GM23338 (cell line): ENCODE data around the gene RNF152. TPM values are rescaled to one million over a fixed set of nuclear protein-coding genes. Genes with fewer than 3 reads are reported as not detected.

Experiments
- ATAC-seq: fragments of 200-7000 bp; cut with Tn5 transposase; 3 replicates; pipeline ENCODE4 v1.9.1; 2020
- DNase-seq: peaks from one replicate; pipeline ENCODE4 v3.0.0-alpha.2; 2015; ENCODE audit warnings: low spot score
- H2AFZ ChIP-seq: fragments of 200-600 bp; sonication (generic); 2 replicates; pipeline ENCODE4 v1.8.0; 2016; ENCODE audit warnings: antibody characterized with exemption, mild to moderate bottlenecking, moderate library complexity
- H3F3A ChIP-seq: fragments of 200-600 bp; sonication (generic); replicated peaks from 2 replicates; pipeline ENCODE4 v1.8.0; 2017; ENCODE audit warnings: antibody characterized with exemption, mixed run types, low read depth
- H3K27ac ChIP-seq: fragments of 200-600 bp; sonication (generic); 2 replicates; pipeline ENCODE4 v1.6.1; 2016; ENCODE audit warnings: low read depth
- H3K27me3 ChIP-seq: fragments of 200-600 bp; sonication (generic); 2 replicates; pipeline ENCODE4 v1.8.0; 2016; ENCODE audit warnings: mild to moderate bottlenecking, mixed run types, moderate library complexity; ENCODE audit not compliant: insufficient read depth
- H3K36me3 ChIP-seq: fragments of 200-600 bp; sonication (generic); 2 replicates; pipeline ENCODE4 v1.8.0; 2016; ENCODE audit warnings: mild to moderate bottlenecking; ENCODE audit not compliant: insufficient read depth
- H3K4me1 ChIP-seq: fragments of 200-600 bp; sonication (generic); 2 replicates; pipeline ENCODE4 v1.8.0; 2016; ENCODE audit warnings: mild to moderate bottlenecking, moderate library complexity; ENCODE audit not compliant: insufficient read depth
- H3K4me2 ChIP-seq: fragments of 200-600 bp; sonication (generic); 2 replicates; pipeline ENCODE4 v1.7.1; 2017; ENCODE audit warnings: mixed run types
- H3K4me3 ChIP-seq: fragments of 200-600 bp; sonication (generic); 2 replicates; pipeline ENCODE4 v1.6.1; 2016; ENCODE audit warnings: mixed run types
- H3K79me2 ChIP-seq: fragments of 200-600 bp; sonication (generic); replicated peaks from 2 replicates; pipeline ENCODE4 v1.8.0; 2017; ENCODE audit warnings: mild to moderate bottlenecking; ENCODE audit not compliant: insufficient read depth
- H3K9me2 ChIP-seq: fragments of 200-600 bp; sonication (generic); 2 replicates; pipeline ENCODE4 v1.8.0; 2017; ENCODE audit not compliant: insufficient read depth
- H4K20me1 ChIP-seq: fragments of 200-600 bp; sonication (generic); replicated peaks from 2 replicates; pipeline ENCODE4 v1.8.0; 2017; ENCODE audit warnings: mild to moderate bottlenecking; ENCODE audit not compliant: insufficient read depth
- H3K27ac Mint-ChIP-seq: 2 replicates; pipeline ENCODE4 v1.8.0; 2020; ENCODE audit warnings: inconsistent platforms, mild to moderate bottlenecking, moderate library complexity, mixed read lengths
- H3K27me3 Mint-ChIP-seq: 3 replicates; pipeline ENCODE4 v1.8.0; 2022; ENCODE audit warnings: low read depth, mild to moderate bottlenecking, moderate library complexity, mixed read lengths, inconsistent platforms; ENCODE audit not compliant: insufficient read depth, poor library complexity
- H3K36me3 Mint-ChIP-seq: 3 replicates; pipeline ENCODE4 v1.8.0; 2021; ENCODE audit warnings: low read depth, mild to moderate bottlenecking, inconsistent platforms, moderate library complexity, mixed read lengths
- H3K4me1 Mint-ChIP-seq: 3 replicates; pipeline ENCODE4 v1.8.0; 2020; ENCODE audit warnings: mild to moderate bottlenecking, inconsistent platforms, mixed read lengths
- H3K4me3 Mint-ChIP-seq: 3 replicates; pipeline ENCODE4 v1.8.0; 2021; ENCODE audit warnings: moderate library complexity, mild to moderate bottlenecking, inconsistent platforms, mixed read lengths
- H3K9me3 Mint-ChIP-seq: 3 replicates; pipeline ENCODE4 v1.8.0; 2020; ENCODE audit warnings: moderate library complexity, mild to moderate bottlenecking, inconsistent platforms, mixed read lengths
- CREB1 ChIP-seq: fragments of 250-450 bp; sonication (Bioruptor Pico); IDR thresholded peaks from 2 replicates; pipeline ENCODE4 v1.5.0; 2020; ENCODE audit warnings: low read depth, mild to moderate bottlenecking, moderate library complexity
- EZH2 ChIP-seq: fragments of 200-600 bp; sonication (generic); IDR thresholded peaks from one replicate; pipeline ENCODE4 v1.8.0; 2017; ENCODE audit warnings: antibody characterized with exemption, mild to moderate bottlenecking, low read depth; ENCODE audit not compliant: unreplicated experiment
- EZH2phosphoT487 ChIP-seq: fragments of 200-600 bp; sonication (generic); IDR thresholded peaks from one replicate; pipeline ENCODE4 v1.8.1; 2018; ENCODE audit warnings: antibody characterized with exemption; ENCODE audit not compliant: unreplicated experiment
- ZNF331 ChIP-seq: fragments of 250-450 bp; sonication (Bioruptor Pico); IDR thresholded peaks from 2 replicates; pipeline ENCODE4 v1.5.0; 2020; ENCODE audit warnings: low read depth, mild to moderate bottlenecking, moderate library complexity
- polyA plus RNA-seq: library from polyadenylated mRNA; unstranded; fragments of >200 nt; fragmentation: Nextera tagmentation; extraction: Ambion mirVana; gene quantifications from 2 replicates; pipeline ENCODE4 v1.2.1, GENCODE V29; 2016
- total RNA-seq: library from RNA; depleted of rRNA; stranded (reverse); fragments of >200 nt; shearing (Covaris generic); gene quantifications from 2 replicates; pipeline ENCODE4 v1.2.3, GENCODE V29; 2014
- TF ChIP-seq, protein P1 (sequence below): IDR thresholded peaks from 2 replicates; pipeline ENCODE4 v1.6.1; 2016; ENCODE audit warnings: antibody characterized with exemption
- TF ChIP-seq, protein P2 (sequence below): IDR thresholded peaks from one replicate; pipeline ENCODE4 v1.6.1; 2018; ENCODE audit warnings: antibody characterized with exemption; ENCODE audit not compliant: unreplicated experiment
- TF ChIP-seq, protein P3 (sequence below): fragments of 250-450 bp; sonication (Bioruptor Pico); IDR thresholded peaks from 2 replicates; pipeline ENCODE4 v1.5.0; 2020; ENCODE audit warnings: mild to moderate bottlenecking, moderate library complexity

The RNF152 gene
- total and polyA plus RNA-seq, 2 experiments from 2014 or later = 1.2 to 2.9 TPM

DNA sequence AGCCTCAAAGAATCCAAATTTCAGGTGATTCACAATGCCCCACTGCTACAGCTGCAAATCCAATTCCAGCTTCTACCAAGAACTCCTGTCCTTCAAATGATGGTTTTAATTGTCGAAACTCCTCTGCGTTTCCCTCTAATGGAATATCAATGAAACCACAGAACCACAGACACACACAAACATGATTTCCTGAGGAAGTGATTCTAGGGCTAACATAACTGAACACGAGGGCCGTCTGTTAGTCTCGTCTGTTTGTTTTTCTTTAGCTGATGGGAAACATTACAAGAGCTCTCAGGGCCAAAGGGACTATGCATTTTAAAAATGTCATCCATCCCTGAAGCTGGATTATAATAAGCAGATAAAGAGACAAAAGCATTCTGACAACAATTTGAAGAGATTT is 59.4 kb downstream of the RNF152 start (continued):
- TF ChIP-seq CREB1 (CRISPR knock-in tag) (no peak), EZH2phosphoT487 (no peak), ZNF331 (no peak)
- TF ChIP-seq, protein P1, sequence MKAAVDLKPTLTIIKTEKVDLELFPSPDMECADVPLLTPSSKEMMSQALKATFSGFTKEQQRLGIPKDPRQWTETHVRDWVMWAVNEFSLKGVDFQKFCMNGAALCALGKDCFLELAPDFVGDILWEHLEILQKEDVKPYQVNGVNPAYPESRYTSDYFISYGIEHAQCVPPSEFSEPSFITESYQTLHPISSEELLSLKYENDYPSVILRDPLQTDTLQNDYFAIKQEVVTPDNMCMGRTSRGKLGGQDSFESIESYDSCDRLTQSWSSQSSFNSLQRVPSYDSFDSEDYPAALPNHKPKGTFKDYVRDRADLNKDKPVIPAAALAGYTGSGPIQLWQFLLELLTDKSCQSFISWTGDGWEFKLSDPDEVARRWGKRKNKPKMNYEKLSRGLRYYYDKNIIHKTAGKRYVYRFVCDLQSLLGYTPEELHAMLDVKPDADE = no peak

DNA sequence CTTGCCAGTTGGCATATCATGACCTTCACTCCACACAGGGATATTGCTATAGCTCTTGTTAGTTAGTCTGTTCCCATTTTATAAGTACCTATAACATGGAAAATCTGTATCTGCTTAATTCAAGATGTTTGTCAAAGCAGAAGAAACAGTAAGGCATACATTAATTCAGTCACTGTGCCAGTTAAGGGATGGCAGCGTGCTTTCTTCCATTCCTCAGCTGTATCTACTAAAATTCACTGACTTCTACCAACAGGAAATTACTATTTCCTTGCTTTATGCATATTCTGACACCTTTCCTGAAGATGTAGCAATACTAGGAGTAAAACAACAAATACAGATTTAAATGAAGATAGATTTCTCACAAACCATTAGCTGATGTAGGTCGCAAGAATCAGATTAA is 59.9 kb downstream of the RNF152 start:
- Histone ChIP-seq H3F3A (no peaks in the 10 kb centered on the region), H3K27ac (no peak overlapping the region), H3K4me1 (no peaks in the 10 kb centered on the region), H3K9me2 (0 out of 2 replicates have a peak, but pooled peaks cover 5% of the 10 kb centered on the region), H3K36me3 (no peaks in the 10 kb centered on the region), H3K4me2 (no peak overlapping the region), H3K4me3 (no peak overlapping the region), H2AFZ (no peak overlapping the region), H4K20me1 (no peaks in the 10 kb centered on the region), H3K27me3 (no peaks in the 10 kb centered on the region), H3K79me2 (no peaks in the 10 kb centered on the region)
- TF ChIP-seq, protein P2, sequence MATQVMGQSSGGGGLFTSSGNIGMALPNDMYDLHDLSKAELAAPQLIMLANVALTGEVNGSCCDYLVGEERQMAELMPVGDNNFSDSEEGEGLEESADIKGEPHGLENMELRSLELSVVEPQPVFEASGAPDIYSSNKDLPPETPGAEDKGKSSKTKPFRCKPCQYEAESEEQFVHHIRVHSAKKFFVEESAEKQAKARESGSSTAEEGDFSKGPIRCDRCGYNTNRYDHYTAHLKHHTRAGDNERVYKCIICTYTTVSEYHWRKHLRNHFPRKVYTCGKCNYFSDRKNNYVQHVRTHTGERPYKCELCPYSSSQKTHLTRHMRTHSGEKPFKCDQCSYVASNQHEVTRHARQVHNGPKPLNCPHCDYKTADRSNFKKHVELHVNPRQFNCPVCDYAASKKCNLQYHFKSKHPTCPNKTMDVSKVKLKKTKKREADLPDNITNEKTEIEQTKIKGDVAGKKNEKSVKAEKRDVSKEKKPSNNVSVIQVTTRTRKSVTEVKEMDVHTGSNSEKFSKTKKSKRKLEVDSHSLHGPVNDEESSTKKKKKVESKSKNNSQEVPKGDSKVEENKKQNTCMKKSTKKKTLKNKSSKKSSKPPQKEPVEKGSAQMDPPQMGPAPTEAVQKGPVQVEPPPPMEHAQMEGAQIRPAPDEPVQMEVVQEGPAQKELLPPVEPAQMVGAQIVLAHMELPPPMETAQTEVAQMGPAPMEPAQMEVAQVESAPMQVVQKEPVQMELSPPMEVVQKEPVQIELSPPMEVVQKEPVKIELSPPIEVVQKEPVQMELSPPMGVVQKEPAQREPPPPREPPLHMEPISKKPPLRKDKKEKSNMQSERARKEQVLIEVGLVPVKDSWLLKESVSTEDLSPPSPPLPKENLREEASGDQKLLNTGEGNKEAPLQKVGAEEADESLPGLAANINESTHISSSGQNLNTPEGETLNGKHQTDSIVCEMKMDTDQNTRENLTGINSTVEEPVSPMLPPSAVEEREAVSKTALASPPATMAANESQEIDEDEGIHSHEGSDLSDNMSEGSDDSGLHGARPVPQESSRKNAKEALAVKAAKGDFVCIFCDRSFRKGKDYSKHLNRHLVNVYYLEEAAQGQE = no peak
- Mint-ChIP-seq H3K4me3 (no peak overlapping the region), H3K27me3 (peaks cover 2% of the 10 kb centered on the region), H3K27ac (no peak overlapping the region), H3K36me3 (no peaks in the 10 kb centered on the region; the same call in 2 of the 3 replicates), H3K9me3 (peaks cover 3% of the 10 kb centered on the region; the same call in 1 of the 3 replicates), H3K4me1 (peaks cover 3% of the 10 kb centered on the region; the same call in 2 of the 3 replicates)
- ATAC-seq (no peak), DNase-seq (no peak)

DNA sequence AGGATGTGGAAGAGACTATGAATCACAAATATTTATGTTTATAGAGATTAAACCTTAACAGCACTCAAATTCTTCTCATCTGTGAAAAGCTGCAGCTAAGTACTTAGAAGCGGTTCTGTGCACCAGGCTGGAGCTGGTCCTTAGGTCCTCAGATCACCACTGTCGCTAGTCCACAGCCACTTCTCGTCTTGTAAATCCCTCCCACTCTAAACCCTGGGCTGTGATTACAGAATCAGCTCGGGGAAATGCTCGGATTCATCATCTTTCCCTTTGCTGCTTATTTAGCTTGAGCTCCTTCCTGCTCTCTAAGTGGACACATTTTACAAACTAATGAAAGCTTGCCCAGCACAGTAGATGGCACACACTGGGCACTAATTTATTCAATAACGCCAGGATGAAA is 61.7 kb downstream of the RNF152 start:
- Histone ChIP-seq H3K4me2 (no peak overlapping the region), H3K79me2 (no peaks in the 10 kb centered on the region), H2AFZ (no peak overlapping the region), H3K9me2 (no peaks in the 10 kb centered on the region), H3K27ac (no peak overlapping the region), H3K36me3 (no peaks in the 10 kb centered on the region), H3K4me1 (no peaks in the 10 kb centered on the region), H3K4me3 (no peak overlapping the region), H3K27me3 (no peaks in the 10 kb centered on the region), H4K20me1 (no peaks in the 10 kb centered on the region), H3F3A (no peaks in the 10 kb centered on the region)
- Mint-ChIP-seq H3K4me3 (no peak overlapping the region), H3K27ac (no peak overlapping the region; the same call in 1 of the 2 replicates), H3K9me3 (peaks cover 3% of the 10 kb centered on the region; the same call in 1 of the 3 replicates), H3K36me3 (no peaks in the 10 kb centered on the region; the same call in 2 of the 3 replicates), H3K4me1 (peaks cover 12% of the 10 kb centered on the region; the same call in 2 of the 3 replicates), H3K27me3 (peaks cover 2% of the 10 kb centered on the region)
- DNase-seq (no peak), ATAC-seq (no peak)
- TF ChIP-seq, protein P3, sequence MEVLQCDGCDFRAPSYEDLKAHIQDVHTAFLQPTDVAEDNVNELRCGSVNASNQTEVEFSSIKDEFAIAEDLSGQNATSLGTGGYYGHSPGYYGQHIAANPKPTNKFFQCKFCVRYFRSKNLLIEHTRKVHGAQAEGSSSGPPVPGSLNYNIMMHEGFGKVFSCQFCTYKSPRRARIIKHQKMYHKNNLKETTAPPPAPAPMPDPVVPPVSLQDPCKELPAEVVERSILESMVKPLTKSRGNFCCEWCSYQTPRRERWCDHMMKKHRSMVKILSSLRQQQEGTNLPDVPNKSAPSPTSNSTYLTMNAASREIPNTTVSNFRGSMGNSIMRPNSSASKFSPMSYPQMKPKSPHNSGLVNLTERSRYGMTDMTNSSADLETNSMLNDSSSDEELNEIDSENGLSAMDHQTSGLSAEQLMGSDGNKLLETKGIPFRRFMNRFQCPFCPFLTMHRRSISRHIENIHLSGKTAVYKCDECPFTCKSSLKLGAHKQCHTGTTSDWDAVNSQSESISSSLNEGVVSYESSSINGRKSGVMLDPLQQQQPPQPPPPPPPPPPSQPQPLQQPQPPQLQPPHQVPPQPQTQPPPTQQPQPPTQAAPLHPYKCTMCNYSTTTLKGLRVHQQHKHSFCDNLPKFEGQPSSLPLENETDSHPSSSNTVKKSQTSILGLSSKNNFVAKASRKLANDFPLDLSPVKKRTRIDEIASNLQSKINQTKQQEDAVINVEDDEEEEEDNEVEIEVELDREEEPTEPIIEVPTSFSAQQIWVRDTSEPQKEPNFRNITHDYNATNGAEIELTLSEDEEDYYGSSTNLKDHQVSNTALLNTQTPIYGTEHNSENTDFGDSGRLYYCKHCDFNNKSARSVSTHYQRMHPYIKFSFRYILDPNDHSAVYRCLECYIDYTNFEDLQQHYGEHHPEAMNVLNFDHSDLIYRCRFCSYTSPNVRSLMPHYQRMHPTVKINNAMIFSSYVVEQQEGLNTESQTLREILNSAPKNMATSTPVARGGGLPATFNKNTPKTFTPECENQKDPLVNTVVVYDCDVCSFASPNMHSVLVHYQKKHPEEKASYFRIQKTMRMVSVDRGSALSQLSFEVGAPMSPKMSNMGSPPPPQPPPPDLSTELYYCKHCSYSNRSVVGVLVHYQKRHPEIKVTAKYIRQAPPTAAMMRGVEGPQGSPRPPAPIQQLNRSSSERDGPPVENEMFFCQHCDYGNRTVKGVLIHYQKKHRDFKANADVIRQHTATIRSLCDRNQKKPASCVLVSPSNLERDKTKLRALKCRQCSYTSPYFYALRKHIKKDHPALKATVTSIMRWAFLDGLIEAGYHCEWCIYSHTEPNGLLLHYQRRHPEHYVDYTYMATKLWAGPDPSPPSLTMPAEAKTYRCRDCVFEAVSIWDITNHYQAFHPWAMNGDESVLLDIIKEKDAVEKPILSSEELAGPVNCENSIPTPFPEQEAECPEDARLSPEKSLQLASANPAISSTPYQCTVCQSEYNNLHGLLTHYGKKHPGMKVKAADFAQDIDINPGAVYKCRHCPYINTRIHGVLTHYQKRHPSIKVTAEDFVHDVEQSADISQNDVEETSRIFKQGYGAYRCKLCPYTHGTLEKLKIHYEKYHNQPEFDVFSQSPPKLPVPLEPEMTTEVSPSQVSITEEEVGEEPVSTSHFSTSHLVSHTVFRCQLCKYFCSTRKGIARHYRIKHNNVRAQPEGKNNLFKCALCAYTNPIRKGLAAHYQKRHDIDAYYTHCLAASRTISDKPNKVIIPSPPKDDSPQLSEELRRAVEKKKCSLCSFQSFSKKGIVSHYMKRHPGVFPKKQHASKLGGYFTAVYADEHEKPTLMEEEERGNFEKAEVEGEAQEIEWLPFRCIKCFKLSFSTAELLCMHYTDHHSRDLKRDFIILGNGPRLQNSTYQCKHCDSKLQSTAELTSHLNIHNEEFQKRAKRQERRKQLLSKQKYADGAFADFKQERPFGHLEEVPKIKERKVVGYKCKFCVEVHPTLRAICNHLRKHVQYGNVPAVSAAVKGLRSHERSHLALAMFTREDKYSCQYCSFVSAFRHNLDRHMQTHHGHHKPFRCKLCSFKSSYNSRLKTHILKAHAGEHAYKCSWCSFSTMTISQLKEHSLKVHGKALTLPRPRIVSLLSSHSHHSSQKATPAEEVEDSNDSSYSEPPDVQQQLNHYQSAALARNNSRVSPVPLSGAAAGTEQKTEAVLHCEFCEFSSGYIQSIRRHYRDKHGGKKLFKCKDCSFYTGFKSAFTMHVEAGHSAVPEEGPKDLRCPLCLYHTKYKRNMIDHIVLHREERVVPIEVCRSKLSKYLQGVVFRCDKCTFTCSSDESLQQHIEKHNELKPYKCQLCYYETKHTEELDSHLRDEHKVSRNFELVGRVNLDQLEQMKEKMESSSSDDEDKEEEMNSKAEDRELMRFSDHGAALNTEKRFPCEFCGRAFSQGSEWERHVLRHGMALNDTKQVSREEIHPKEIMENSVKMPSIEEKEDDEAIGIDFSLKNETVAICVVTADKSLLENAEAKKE = no peak
- TF ChIP-seq CREB1 (CRISPR knock-in tag) (no peak), EZH2 (no peak), EZH2phosphoT487 (no peak)
